GM12878 (cell line): ENCODE measurements around the gene HSBP1L1. TPM values are rescaled to one million over a fixed set of nuclear protein-coding genes. Genes with fewer than 3 reads are reported as not detected.

ENCODE experiments used
- BCLAF1 ChIP-seq: fragments of 450-650 bp; IDR thresholded peaks from 2 replicates; pipeline ENCODE4 v1.6.1; 2017; ENCODE audit warnings: antibody characterized with exemption, mild to moderate bottlenecking, moderate library complexity
- CBX3 ChIP-seq: fragments of 200-600 bp; sonication (generic); IDR thresholded peaks from 2 replicates; pipeline ENCODE4 v1.6.1; 2016; ENCODE audit warnings: low read depth, borderline replicate concordance
- CREB1 ChIP-seq: IDR thresholded peaks from 2 replicates; pipeline ENCODE4 v1.6.1; 2012; ENCODE audit warnings: low read depth, mild to moderate bottlenecking, inconsistent platforms
- ESRRA ChIP-seq: IDR thresholded peaks from 2 replicates; pipeline ENCODE4 v1.6.1; 2012; ENCODE audit warnings: mild to moderate bottlenecking, low read length, improper control_type of control experiment
- FOS ChIP-seq: IDR thresholded peaks from 3 replicates; pipeline ENCODE4 v1.6.1; 2011; ENCODE audit warnings: borderline replicate concordance; ENCODE audit not compliant: insufficient read length; ENCODE audit errors: extremely low read depth
- HDGF ChIP-seq: fragments of 450-650 bp; IDR thresholded peaks from 2 replicates; pipeline ENCODE4 v1.6.1; 2016; ENCODE audit warnings: antibody characterized with exemption
- IKZF1 ChIP-seq: fragments of 450-650 bp; conservative IDR thresholded peaks from 2 replicates; pipeline ENCODE4 v1.6.1; 2017; ENCODE audit warnings: antibody characterized with exemption, mild to moderate bottlenecking
- LARP7 ChIP-seq: fragments of 450-650 bp; IDR thresholded peaks from 2 replicates; pipeline ENCODE4 v1.6.1; 2017; ENCODE audit warnings: mild to moderate bottlenecking
- NR2C1 ChIP-seq: fragments of 450-650 bp; IDR thresholded peaks from 2 replicates; pipeline ENCODE4 v1.6.1; 2017; ENCODE audit warnings: antibody characterized with exemption, mild to moderate bottlenecking, moderate library complexity
- NRF1 ChIP-seq: conservative IDR thresholded peaks from 2 replicates; pipeline ENCODE4 v1.6.1; 2011; ENCODE audit warnings: mild to moderate bottlenecking, low read depth, low read length, improper control_type of control experiment
- POLR2A ChIP-seq: IDR thresholded peaks from 2 replicates; pipeline ENCODE4 v1.6.1; 2011; ENCODE audit warnings: low read depth, mild to moderate bottlenecking, low read length
- POLR2AphosphoS2 ChIP-seq: IDR thresholded peaks from 2 replicates; pipeline ENCODE4 v1.6.1; 2011; ENCODE audit warnings: low read depth, mild to moderate bottlenecking, low read length, improper control_type of control experiment, moderate library complexity
- SMAD5 ChIP-seq: IDR thresholded peaks from 2 replicates; pipeline ENCODE4 v1.6.1; 2016; ENCODE audit warnings: antibody characterized with exemption, low read depth
- SPI1 ChIP-seq: IDR thresholded peaks from 2 replicates; pipeline ENCODE4 v1.6.1; 2011; ENCODE audit warnings: low read depth, mild to moderate bottlenecking, low read length, moderate library complexity, borderline replicate concordance; ENCODE audit not compliant: insufficient read depth
- SREBF1 ChIP-seq: IDR thresholded peaks from 2 replicates; pipeline ENCODE4 v1.6.1; 2012; ENCODE audit warnings: mild to moderate bottlenecking, low read length
- STAT1 ChIP-seq: fragments of 450-650 bp; conservative IDR thresholded peaks from 2 replicates; pipeline ENCODE4 v1.6.1; 2014; ENCODE audit warnings: antibody characterized with exemption, mild to moderate bottlenecking
- SUZ12 ChIP-seq: fragments of 200-600 bp; sonication (generic); IDR thresholded peaks from one replicate; pipeline ENCODE4 v1.6.1; 2018; ENCODE audit warnings: antibody characterized with exemption, mild to moderate bottlenecking; ENCODE audit not compliant: unreplicated experiment
- TCF12 ChIP-seq: IDR thresholded peaks from 2 replicates; pipeline ENCODE4 v1.6.1; 2011; ENCODE audit warnings: low read depth, mild to moderate bottlenecking, low read length
- ZNF384 ChIP-seq: IDR thresholded peaks from 2 replicates; pipeline ENCODE4 v1.6.1; 2012; ENCODE audit warnings: low read depth, mild to moderate bottlenecking, low read length, improper control_type of control experiment, borderline replicate concordance
- polyA plus RNA-seq, 11 experiments: library from polyadenylated mRNA; depleted of rRNA in 4 of 11; unstranded in 6 of 11; stranded (reverse) in 5 of 11; fragments of >200 nt; fragmentation: Nextera tagmentation in 4 of 11; fragmentation: Illumina TruSeq in 1 of 11; extraction: Ambion mirVana in 4 of 11; extraction: Trizol in 1 of 11; gene quantifications; 1 replicate in 1 of 11; 2 replicates in 10 of 11; pipeline versions ENCODE4 v1.2.1 to v1.2.3, GENCODE V29; 2011 to 2016; ENCODE audit warnings: inconsistent platforms in 2 of 11, missing spikeins in 2 of 11, low read depth in 1 of 11
- total RNA-seq, 4 experiments: library from RNA; depleted of rRNA in 3 of 4; stranded (reverse); fragments of >200 nt in 3 of 4; fragmentation: Illumina TruSeq in 1 of 4; extraction: Trizol in 1 of 4; gene quantifications; 2 replicates each; pipeline versions ENCODE4 v1.2.1 to v1.2.3, GENCODE V29; 2013 to 2021
- TF ChIP-seq, protein P1 (sequence below): fragments of 450-650 bp; formaldehyde crosslinking; IDR thresholded peaks from 2 replicates; pipeline ENCODE4 v1.4.0; 2020; ENCODE audit warnings: mild to moderate bottlenecking, moderate library complexity
- TF ChIP-seq, protein P2 (sequence below): IDR thresholded peaks from 2 replicates; pipeline ENCODE4 v1.6.1; 2012; ENCODE audit warnings: low read depth, low read length, improper control_type of control experiment
- TF ChIP-seq, protein P3 (sequence below): fragments of 450-650 bp; IDR thresholded peaks from 2 replicates; pipeline ENCODE4 v1.6.1; 2017; ENCODE audit warnings: borderline replicate concordance

HSBP1L1 gene
- total and polyA plus RNA-seq, 10 of the 15 experiments (the other 5 are each of a cell fraction or from before 2014, with no cell fraction given), result 0.97 to 14.0 (median 6.9) TPM; not detected in 1

DNA sequence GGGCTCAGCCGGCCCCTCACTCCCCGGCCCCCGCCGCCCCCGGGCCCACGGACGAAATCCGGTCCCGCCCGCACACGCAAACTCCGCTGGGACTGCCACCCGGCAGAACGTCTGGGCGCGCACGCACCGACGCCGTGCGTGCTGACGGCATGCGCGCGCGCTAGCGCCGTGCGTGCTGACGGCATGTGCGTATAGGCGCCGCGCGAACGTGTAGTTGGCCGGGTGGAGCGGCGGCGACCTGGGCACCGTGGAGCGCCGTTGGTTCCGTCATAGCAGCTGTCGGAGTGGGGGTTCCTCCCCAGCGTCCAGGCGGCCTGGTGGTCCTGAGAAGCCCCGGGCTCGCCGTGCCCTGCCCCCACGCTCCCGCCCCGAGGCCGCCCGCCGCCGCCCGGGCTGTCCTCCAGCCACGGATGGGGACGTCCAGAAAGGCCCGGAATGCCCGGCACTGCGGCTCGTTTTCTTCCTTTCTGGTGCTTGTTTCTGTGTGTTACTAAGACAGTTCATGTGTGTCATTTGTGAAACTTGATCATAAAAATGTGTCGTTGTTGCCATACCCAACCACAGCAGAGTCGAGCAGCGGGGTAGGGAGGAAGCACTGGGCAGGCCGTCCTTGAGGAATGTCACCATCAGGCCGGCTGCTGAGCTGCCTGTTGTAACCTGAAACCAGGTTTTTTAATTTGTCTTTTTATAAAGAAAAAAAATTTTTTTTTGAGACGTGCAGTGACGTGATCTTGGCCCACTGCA is 24.2 kb downstream of the HSBP1L1 start, which contains the start of gene TXNL4A (continued):
- no peak for TF ChIP-seq FOS
- TF ChIP-seq TCF12, result 0 out of 2 replicates have a peak, but pooled peaks have one; percentile 4
- TF ChIP-seq SMAD5, result peak; percentile 75; the same call in 1 of the 2 replicates
- TF ChIP-seq SPI1, result no peak
- no peak for TF ChIP-seq SUZ12
- TF ChIP-seq HDGF, result no peak
- TF ChIP-seq CREB1, result peak; percentile 95
- peak; percentile 94 for TF ChIP-seq POLR2A
- TF ChIP-seq, protein P1, sequence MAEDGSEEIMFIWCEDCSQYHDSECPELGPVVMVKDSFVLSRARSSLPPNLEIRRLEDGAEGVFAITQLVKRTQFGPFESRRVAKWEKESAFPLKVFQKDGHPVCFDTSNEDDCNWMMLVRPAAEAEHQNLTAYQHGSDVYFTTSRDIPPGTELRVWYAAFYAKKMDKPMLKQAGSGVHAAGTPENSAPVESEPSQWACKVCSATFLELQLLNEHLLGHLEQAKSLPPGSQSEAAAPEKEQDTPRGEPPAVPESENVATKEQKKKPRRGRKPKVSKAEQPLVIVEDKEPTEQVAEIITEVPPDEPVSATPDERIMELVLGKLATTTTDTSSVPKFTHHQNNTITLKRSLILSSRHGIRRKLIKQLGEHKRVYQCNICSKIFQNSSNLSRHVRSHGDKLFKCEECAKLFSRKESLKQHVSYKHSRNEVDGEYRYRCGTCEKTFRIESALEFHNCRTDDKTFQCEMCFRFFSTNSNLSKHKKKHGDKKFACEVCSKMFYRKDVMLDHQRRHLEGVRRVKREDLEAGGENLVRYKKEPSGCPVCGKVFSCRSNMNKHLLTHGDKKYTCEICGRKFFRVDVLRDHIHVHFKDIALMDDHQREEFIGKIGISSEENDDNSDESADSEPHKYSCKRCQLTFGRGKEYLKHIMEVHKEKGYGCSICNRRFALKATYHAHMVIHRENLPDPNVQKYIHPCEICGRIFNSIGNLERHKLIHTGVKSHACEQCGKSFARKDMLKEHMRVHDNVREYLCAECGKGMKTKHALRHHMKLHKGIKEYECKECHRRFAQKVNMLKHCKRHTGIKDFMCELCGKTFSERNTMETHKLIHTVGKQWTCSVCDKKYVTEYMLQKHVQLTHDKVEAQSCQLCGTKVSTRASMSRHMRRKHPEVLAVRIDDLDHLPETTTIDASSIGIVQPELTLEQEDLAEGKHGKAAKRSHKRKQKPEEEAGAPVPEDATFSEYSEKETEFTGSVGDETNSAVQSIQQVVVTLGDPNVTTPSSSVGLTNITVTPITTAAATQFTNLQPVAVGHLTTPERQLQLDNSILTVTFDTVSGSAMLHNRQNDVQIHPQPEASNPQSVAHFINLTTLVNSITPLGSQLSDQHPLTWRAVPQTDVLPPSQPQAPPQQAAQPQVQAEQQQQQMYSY (CRISPR knock-in tag), result no peak
- no peak for TF ChIP-seq STAT1
- no peak for TF ChIP-seq CBX3
- TF ChIP-seq, protein P2, sequence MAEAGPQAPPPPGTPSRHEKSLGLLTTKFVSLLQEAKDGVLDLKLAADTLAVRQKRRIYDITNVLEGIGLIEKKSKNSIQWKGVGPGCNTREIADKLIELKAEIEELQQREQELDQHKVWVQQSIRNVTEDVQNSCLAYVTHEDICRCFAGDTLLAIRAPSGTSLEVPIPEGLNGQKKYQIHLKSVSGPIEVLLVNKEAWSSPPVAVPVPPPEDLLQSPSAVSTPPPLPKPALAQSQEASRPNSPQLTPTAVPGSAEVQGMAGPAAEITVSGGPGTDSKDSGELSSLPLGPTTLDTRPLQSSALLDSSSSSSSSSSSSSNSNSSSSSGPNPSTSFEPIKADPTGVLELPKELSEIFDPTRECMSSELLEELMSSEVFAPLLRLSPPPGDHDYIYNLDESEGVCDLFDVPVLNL, result 0 out of 2 replicates have a peak, but pooled peaks have one; percentile 50
- TF ChIP-seq IKZF1, result peak; percentile 55; the same call in 1 of the 2 replicates
- TF ChIP-seq ZNF384, result no peak
- TF ChIP-seq NR2C1, result no peak
- TF ChIP-seq SREBF1, result no peak
- 0 out of 2 replicates have a peak, but pooled peaks have one; percentile 13 for TF ChIP-seq LARP7
- no peak for TF ChIP-seq BCLAF1
- TF ChIP-seq, protein P3, sequence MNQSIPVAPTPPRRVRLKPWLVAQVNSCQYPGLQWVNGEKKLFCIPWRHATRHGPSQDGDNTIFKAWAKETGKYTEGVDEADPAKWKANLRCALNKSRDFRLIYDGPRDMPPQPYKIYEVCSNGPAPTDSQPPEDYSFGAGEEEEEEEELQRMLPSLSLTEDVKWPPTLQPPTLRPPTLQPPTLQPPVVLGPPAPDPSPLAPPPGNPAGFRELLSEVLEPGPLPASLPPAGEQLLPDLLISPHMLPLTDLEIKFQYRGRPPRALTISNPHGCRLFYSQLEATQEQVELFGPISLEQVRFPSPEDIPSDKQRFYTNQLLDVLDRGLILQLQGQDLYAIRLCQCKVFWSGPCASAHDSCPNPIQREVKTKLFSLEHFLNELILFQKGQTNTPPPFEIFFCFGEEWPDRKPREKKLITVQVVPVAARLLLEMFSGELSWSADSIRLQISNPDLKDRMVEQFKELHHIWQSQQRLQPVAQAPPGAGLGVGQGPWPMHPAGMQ, result no peak
- TF ChIP-seq ESRRA, result no peak
- peak; percentile 39; the same call in 1 of the 2 replicates for TF ChIP-seq NRF1
- 0 out of 2 replicates have a peak, but pooled peaks have one; percentile 34 for TF ChIP-seq POLR2AphosphoS2
